ENCODE data around the gene VPS35. TPM values are rescaled to one million over a fixed set of nuclear protein-coding genes. Genes with fewer than 3 reads are reported as not detected.

Gene VPS35
- total and polyA plus RNA-seq, 2 of the 13 experiments (the other 11 are each of a cell fraction or from before 2014, with no cell fraction given), result 30.7 to 136 TPM

- H3K79me2 ChIP-seq (ENCODE audit: insufficient read depth, low read length), result no peaks in the 10 kb centered on the region
- no peak for DNase-seq (ENCODE audit: low spot score)
- intact Hi-C loops (cut with micrococcal nuclease; ENCODE audit: unreplicated experiment) (no loop called here), in situ Hi-C loops (cut with HindIII; ENCODE audit: extremely low pct_ligation_motif_present, low pct_unique_long_range_greater_than_20kb) (no loop called here)
- FAIRE-seq, result no peak
- no peak overlapping the region for H3K4me3 ChIP-seq (replicated peaks in 1 of 3; ENCODE audit: insufficient read depth in 1 of 3, low read depth in 2 of 3, low read length in 3 of 3)
- H3K4me1 ChIP-seq (ENCODE audit: insufficient read depth, low read length), result no peaks in the 10 kb centered on the region
- WGBS (ENCODE audit: low lambda C conversion rate), result 96% methylated on average over 2 of the region's 2 CpGs
- no peak overlapping the region for H3K4me2 ChIP-seq (ENCODE audit: low read depth, low read length)
- ATAC-seq, result no peak
- TF ChIP-seq GATA4 (IDR thresholded peaks at IDR 0.05; ENCODE audit: borderline replicate concordance, low read depth), result no peak
- no peak for TF ChIP-seq ATF5 (CRISPR knock-in tag; IDR thresholded peaks at IDR 0.05; ENCODE audit: low read depth)
- no peak for TF ChIP-seq MED8 (CRISPR knock-in tag; IDR thresholded peaks at IDR 0.05; ENCODE audit: insufficient replicate concordance)
- TF ChIP-seq SUZ12 (IDR thresholded peaks at IDR 0.05; ENCODE audit: low read depth, low read length), result no peak
- no peak for TF ChIP-seq ISX (CRISPR knock-in tag; conservative IDR thresholded peaks at IDR 0.05)
- TF ChIP-seq ZNF563 (CRISPR knock-in tag; IDR thresholded peaks at IDR 0.05), result no peak
- no peaks in the 10 kb centered on the region for H3K9me3 ChIP-seq (ENCODE audit: low read length)
- CTCF ChIA-PET (ENCODE audit: low intra/inter-chr PET ratio, low total read pairs), result no interaction called here
- POLR2A ChIA-PET, result no interaction called here
- BruUV-seq (replicated peaks), result no TSS peak
- H2AFZ ChIP-seq (ENCODE audit: low read length), result no peak overlapping the region
- H3K27ac ChIP-seq (ENCODE audit: extremely low read length, insufficient read depth, low read length), result no peak overlapping the region
- H3K9ac ChIP-seq (ENCODE audit: insufficient read depth, low read depth, low read length), result no peak overlapping the region
- peaks cover 13 to 74% of the 10 kb centered on the region in 2 experiments for H3K36me3 ChIP-seq (replicated peaks in 1 of 2; ENCODE audit: control insufficient read depth in 1 of 2, insufficient read depth in 2 of 2, low read length in 2 of 2)
- H4K20me1 ChIP-seq (ENCODE audit: insufficient read depth, low read length), result no peaks in the 10 kb centered on the region
- no peaks in the 10 kb centered on the region for H3K27me3 ChIP-seq (ENCODE audit: control insufficient read depth in 1 of 2, insufficient read depth in 2 of 2, low read length in 2 of 2)
These were observed 75.6 kb downstream of the VPS35 start for GRCh38 chr16:46613352-46613751.

GRCh38 chr16:46612121-46612520 lies 76.9 kb downstream of the VPS35 start:
- in situ Hi-C loops (cut with HindIII; ENCODE audit: extremely low pct_ligation_motif_present, low pct_unique_long_range_greater_than_20kb), result no loop called here
- ATAC-seq (no peak), DNase-seq (ENCODE audit: low spot score) (no peak), FAIRE-seq (no peak)
- H3K79me2 ChIP-seq (ENCODE audit: insufficient read depth, low read length), result no peaks in the 10 kb centered on the region
- no TSS peak for BruUV-seq (replicated peaks)
- H3K9ac ChIP-seq (ENCODE audit: insufficient read depth, low read depth, low read length), result no peak overlapping the region
- no peaks in the 10 kb centered on the region for H4K20me1 ChIP-seq (ENCODE audit: insufficient read depth, low read length)
- H2AFZ ChIP-seq (ENCODE audit: low read length), result no peak overlapping the region
- H3K4me1 ChIP-seq (ENCODE audit: insufficient read depth, low read length), result no peaks in the 10 kb centered on the region
- peaks cover 13 to 73% of the 10 kb centered on the region in 2 experiments for H3K36me3 ChIP-seq (replicated peaks in 1 of 2; ENCODE audit: control insufficient read depth in 1 of 2, insufficient read depth in 2 of 2, low read length in 2 of 2)
- no peaks in the 10 kb centered on the region for H3K9me3 ChIP-seq (ENCODE audit: low read length)
- no peak overlapping the region for H3K4me2 ChIP-seq (ENCODE audit: low read depth, low read length)
- WGBS (ENCODE audit: low lambda C conversion rate), result 86% methylated on average over 3 of the region's 3 CpGs
- no peak overlapping the region for H3K4me3 ChIP-seq (replicated peaks in 1 of 3; ENCODE audit: insufficient read depth in 1 of 3, low read depth in 2 of 3, low read length in 3 of 3)
- intact Hi-C loops (cut with micrococcal nuclease; ENCODE audit: unreplicated experiment), result no loop called here
- H3K27me3 ChIP-seq (ENCODE audit: control insufficient read depth in 1 of 2, insufficient read depth in 2 of 2, low read length in 2 of 2), result no peaks in the 10 kb centered on the region
- no peak overlapping the region for H3K27ac ChIP-seq (ENCODE audit: extremely low read length, insufficient read depth, low read length)
- ChIA-PET CTCF (ENCODE audit: low intra/inter-chr PET ratio, low total read pairs) (no interaction called here), POLR2A (no interaction called here)
- TF ChIP-seq KMT2A (CRISPR knock-in tag; IDR thresholded peaks at IDR 0.05) (no peak), KLF15 (CRISPR knock-in tag; IDR thresholded peaks at IDR 0.05; ENCODE audit: borderline replicate concordance) (no peak), BCL3 (CRISPR knock-in tag; IDR thresholded peaks at IDR 0.05) (no peak), ZNF501 (CRISPR knock-in tag; IDR thresholded peaks at IDR 0.05) (no peak), ZNF142 (CRISPR knock-in tag; IDR thresholded peaks at IDR 0.05) (no peak), ZNF468 (CRISPR knock-in tag; IDR thresholded peaks at IDR 0.05) (no peak)
